ENCODE measurements around the gene CACNA1B. TPM values are rescaled to one million over a fixed set of nuclear protein-coding genes. Genes with fewer than 3 reads are reported as not detected.

CACNA1B gene
- total RNA-seq, 1 donor from 2014 or later = 0.19 TPM

DNA sequence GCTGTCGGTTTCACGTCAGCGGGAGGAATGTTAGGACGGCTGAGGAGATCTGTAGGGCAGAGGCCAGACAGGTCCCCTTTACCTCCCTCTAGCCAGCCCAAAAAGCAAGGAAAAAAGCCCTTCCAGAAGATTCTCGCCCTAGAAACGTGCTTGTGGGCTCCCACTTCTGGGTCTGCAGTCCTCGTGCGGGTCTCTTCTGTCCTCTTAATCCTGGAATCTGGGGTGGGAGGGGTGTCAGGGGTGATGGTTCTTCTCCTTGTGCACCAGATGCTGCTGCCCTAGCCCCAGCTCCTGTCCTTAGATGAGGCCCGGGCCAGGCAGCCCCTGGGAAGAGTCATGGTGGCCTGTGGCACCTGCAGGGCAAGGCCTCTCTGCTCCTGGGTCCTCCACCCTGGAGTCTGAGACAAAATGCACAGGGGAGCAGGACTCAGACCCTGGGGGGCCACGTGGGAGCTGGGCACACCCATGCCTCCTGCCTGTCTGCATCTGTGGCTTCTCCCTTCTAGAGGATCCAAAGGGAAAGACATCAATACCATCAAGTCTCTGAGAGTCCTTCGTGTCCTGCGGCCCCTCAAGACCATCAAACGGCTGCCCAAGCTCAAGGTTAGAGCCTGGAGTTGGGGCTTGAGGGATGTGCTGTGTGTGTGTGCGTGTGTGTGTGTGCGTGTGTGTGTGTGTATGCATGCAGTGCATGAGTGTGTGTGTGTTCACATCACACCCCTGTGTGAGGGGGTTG lies 174.2 kb downstream of the CACNA1B start:
- no peak overlapping the region for H3K4me3 ChIP-seq
- intact Hi-C loops (cut with micrococcal nuclease) = no loop called here
- no peaks in the 10 kb centered on the region for H3K9me3 ChIP-seq (replicated peaks)
- TF ChIP-seq, protein P1, sequence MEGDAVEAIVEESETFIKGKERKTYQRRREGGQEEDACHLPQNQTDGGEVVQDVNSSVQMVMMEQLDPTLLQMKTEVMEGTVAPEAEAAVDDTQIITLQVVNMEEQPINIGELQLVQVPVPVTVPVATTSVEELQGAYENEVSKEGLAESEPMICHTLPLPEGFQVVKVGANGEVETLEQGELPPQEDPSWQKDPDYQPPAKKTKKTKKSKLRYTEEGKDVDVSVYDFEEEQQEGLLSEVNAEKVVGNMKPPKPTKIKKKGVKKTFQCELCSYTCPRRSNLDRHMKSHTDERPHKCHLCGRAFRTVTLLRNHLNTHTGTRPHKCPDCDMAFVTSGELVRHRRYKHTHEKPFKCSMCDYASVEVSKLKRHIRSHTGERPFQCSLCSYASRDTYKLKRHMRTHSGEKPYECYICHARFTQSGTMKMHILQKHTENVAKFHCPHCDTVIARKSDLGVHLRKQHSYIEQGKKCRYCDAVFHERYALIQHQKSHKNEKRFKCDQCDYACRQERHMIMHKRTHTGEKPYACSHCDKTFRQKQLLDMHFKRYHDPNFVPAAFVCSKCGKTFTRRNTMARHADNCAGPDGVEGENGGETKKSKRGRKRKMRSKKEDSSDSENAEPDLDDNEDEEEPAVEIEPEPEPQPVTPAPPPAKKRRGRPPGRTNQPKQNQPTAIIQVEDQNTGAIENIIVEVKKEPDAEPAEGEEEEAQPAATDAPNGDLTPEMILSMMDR (IDR thresholded peaks at IDR 0.05; ENCODE audit: borderline replicate concordance) = no peak
- H3K36me3 ChIP-seq = no peaks in the 10 kb centered on the region
- no peak for DNase-seq
- peaks cover 55% of the 10 kb centered on the region for H3K27me3 ChIP-seq (ENCODE audit: low read depth)
- H3K27ac ChIP-seq (replicated peaks) = no peak overlapping the region
- H3K4me1 ChIP-seq = no peaks in the 10 kb centered on the region

- intact Hi-C loops (cut with micrococcal nuclease) = no loop called here
- Histone ChIP-seq H3K27ac (replicated peaks) (no peak overlapping the region), H3K4me3 (no peak overlapping the region), H3K36me3 (no peaks in the 10 kb centered on the region), H3K27me3 (ENCODE audit: low read depth) (peaks cover 55% of the 10 kb centered on the region), H3K4me1 (no peaks in the 10 kb centered on the region), H3K9me3 (replicated peaks) (no peaks in the 10 kb centered on the region)
- DNase-seq = no peak
- TF ChIP-seq, protein P1 (IDR thresholded peaks at IDR 0.05; ENCODE audit: borderline replicate concordance) = no peak
These were observed 174.7 kb downstream of the CACNA1B start for GRCh38 chr9:138052322-138052615.

GRCh38 chr9:138052635-138053320 lies 175.2 kb downstream of the CACNA1B start:
- Histone ChIP-seq H3K4me3 (no peak overlapping the region), H3K27me3 (ENCODE audit: low read depth) (peaks cover 55% of the 10 kb centered on the region), H3K9me3 (replicated peaks) (no peaks in the 10 kb centered on the region), H3K27ac (replicated peaks) (no peak overlapping the region), H3K4me1 (no peaks in the 10 kb centered on the region), H3K36me3 (no peaks in the 10 kb centered on the region)
- DNase-seq = no peak
- intact Hi-C loops (cut with micrococcal nuclease) = no loop called here
- TF ChIP-seq, protein P1 (IDR thresholded peaks at IDR 0.05; ENCODE audit: borderline replicate concordance) = no peak

DNA sequence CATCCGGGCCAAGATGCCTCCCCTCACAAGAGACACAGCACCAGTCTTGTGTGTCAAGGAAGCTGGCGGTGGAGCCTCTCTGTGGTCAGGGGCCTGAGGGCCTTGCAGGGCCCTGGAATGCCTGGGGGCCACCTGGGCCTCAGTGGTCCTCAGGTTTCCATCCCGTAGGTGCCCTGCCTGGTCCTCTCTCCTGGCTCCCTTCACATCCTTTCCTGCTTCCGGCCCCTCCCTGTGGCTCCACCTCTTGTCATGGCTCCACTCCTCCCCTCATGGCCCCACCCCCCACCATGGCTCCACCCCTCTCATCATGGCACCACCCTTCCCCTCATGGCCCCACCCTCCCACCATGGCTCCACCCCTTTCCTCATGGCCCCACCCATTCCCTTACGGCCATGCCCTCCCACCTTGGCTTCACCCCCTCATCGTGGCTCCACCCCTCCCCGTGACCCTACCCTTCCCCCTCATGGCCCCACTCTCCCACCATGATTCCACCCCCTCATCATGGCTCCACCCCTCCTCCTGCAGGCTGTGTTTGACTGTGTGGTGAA lies 175.8 kb downstream of the CACNA1B start:
- peaks cover 49% of the 10 kb centered on the region for H3K27me3 ChIP-seq (ENCODE audit: low read depth)
- no peaks in the 10 kb centered on the region for H3K36me3 ChIP-seq
- intact Hi-C loops (cut with micrococcal nuclease) = no loop called here
- H3K4me1 ChIP-seq = no peaks in the 10 kb centered on the region
- TF ChIP-seq, protein P1 (IDR thresholded peaks at IDR 0.05; ENCODE audit: borderline replicate concordance) = no peak
- H3K4me3 ChIP-seq = no peak overlapping the region
- H3K27ac ChIP-seq (replicated peaks) = no peak overlapping the region
- DNase-seq = no peak
- no peaks in the 10 kb centered on the region for H3K9me3 ChIP-seq (replicated peaks)

GRCh38 chr9:138053996-138054752 lies 176.6 kb downstream of the CACNA1B start:
- no peaks in the 10 kb centered on the region for H3K9me3 ChIP-seq (replicated peaks)
- H3K36me3 ChIP-seq = no peaks in the 10 kb centered on the region
- H3K27ac ChIP-seq (replicated peaks) = no peak overlapping the region
- no peaks in the 10 kb centered on the region for H3K4me1 ChIP-seq
- H3K4me3 ChIP-seq = no peak overlapping the region
- DNase-seq = no peak
- peaks cover 42% of the 10 kb centered on the region for H3K27me3 ChIP-seq (ENCODE audit: low read depth)
- TF ChIP-seq, protein P1 (IDR thresholded peaks at IDR 0.05; ENCODE audit: borderline replicate concordance) = no peak
- intact Hi-C loops (cut with micrococcal nuclease) = no loop called here

Data from left ventricle myocardium inferior (tissue), 1 donor.